IPS-15b (cell line): ENCODE data around the gene CPEB4.

Source experiments
- H3K27me3 ChIP-seq: one replicate; pipeline ENCODE4 v1.6.1; 2013; ENCODE audit warnings: low read length; ENCODE audit not compliant: control insufficient read depth, insufficient read depth
- H3K36me3 ChIP-seq: one replicate; pipeline ENCODE4 v1.6.1; 2013; ENCODE audit warnings: low read length; ENCODE audit not compliant: control insufficient read depth, insufficient read depth
- H3K4me1 ChIP-seq: one replicate; pipeline ENCODE4 v1.6.1; 2013; ENCODE audit warnings: mild to moderate bottlenecking, low read length; ENCODE audit not compliant: control insufficient read depth, insufficient read depth
- H3K4me3 ChIP-seq: one replicate; pipeline ENCODE4 v1.5.1; 2013; ENCODE audit warnings: low read depth, low read length
- H3K9ac ChIP-seq: one replicate; pipeline ENCODE4 v1.6.1; 2013; ENCODE audit warnings: low read depth, mild to moderate bottlenecking, low read length
- H3K9me3 ChIP-seq: one replicate; pipeline ENCODE4 v1.6.1; 2013; ENCODE audit warnings: mild to moderate bottlenecking, low read length; ENCODE audit not compliant: control insufficient read depth, insufficient read depth

Gene CPEB4

GRCh38 chr5:173944511-173944910 lies 56.4 kb downstream of the CPEB4 start:
- Histone ChIP-seq H3K27me3 (no peaks in the 10 kb centered on the region), H3K9ac (no peak overlapping the region), H3K4me1 (peaks cover 34% of the 10 kb centered on the region), H3K4me3 (no peak overlapping the region), H3K36me3 (no peaks in the 10 kb centered on the region), H3K9me3 (no peaks in the 10 kb centered on the region)

GRCh38 chr5:173945160-173945559 lies 57.0 kb downstream of the CPEB4 start:
- Histone ChIP-seq H3K4me3 (no peak overlapping the region), H3K9ac (no peak overlapping the region), H3K36me3 (no peaks in the 10 kb centered on the region), H3K9me3 (no peaks in the 10 kb centered on the region), H3K27me3 (no peaks in the 10 kb centered on the region), H3K4me1 (peaks cover 30% of the 10 kb centered on the region)

DNA sequence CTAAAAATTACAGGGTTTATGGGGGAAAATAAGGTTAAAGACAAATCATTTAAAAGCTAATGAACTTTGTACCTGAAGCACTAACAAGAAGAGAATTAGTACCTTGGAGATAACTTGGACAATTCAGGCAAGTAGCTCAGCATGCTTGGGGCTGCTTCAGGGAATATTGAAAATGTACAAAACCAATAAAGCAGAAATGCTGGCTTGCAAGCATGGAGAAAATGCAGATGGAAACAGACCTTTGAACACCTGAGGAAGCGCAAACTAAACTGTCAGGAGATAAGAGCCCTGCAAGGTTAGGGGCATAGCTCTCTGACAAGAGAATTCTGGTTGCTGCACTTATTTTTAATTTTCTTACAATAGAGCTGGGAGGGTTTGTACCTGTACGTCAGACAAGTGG lies 58.2 kb downstream of the CPEB4 start:
- H3K9ac ChIP-seq = no peak overlapping the region

DNA sequence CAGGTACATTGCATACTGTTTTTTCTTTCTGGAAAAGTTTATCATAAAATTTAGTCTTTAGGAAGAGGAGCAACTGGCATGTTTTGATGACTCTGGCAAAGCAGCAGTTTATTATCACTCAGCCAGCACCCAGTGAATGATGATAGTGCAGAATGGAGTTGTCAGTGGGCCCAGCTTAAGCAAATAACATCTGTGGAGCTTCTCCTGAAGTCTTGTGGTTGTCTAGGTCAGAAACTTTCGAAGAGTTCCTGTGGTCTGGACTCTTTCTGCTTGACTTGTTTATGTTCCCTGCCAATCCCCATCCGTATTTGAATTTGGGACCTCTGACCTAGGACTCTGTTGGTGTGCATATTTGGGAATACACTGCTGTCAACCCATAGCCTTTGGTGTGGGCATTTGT lies 62.7 kb downstream of the CPEB4 start:
- H3K36me3 ChIP-seq = peaks cover 4% of the 10 kb centered on the region
- no peaks in the 10 kb centered on the region for H3K4me1 ChIP-seq
- no peak overlapping the region for H3K4me3 ChIP-seq
- no peaks in the 10 kb centered on the region for H3K27me3 ChIP-seq
- no peaks in the 10 kb centered on the region for H3K9me3 ChIP-seq
- no peak overlapping the region for H3K9ac ChIP-seq

More for the DNA sequence above, 58.2 kb downstream of the CPEB4 start:
- no peaks in the 10 kb centered on the region for H3K9me3 ChIP-seq
- H3K27me3 ChIP-seq = no peaks in the 10 kb centered on the region
- H3K36me3 ChIP-seq = no peaks in the 10 kb centered on the region
- no peak overlapping the region for H3K4me3 ChIP-seq
- H3K4me1 ChIP-seq = peaks cover 20% of the 10 kb centered on the region

GRCh38 chr5:173953528-173954090 lies 65.5 kb downstream of the CPEB4 start:
- Histone ChIP-seq H3K4me1 (no peaks in the 10 kb centered on the region), H3K27me3 (no peaks in the 10 kb centered on the region), H3K9me3 (no peaks in the 10 kb centered on the region), H3K4me3 (no peak overlapping the region), H3K36me3 (peaks cover 4% of the 10 kb centered on the region), H3K9ac (no peak overlapping the region)

DNA sequence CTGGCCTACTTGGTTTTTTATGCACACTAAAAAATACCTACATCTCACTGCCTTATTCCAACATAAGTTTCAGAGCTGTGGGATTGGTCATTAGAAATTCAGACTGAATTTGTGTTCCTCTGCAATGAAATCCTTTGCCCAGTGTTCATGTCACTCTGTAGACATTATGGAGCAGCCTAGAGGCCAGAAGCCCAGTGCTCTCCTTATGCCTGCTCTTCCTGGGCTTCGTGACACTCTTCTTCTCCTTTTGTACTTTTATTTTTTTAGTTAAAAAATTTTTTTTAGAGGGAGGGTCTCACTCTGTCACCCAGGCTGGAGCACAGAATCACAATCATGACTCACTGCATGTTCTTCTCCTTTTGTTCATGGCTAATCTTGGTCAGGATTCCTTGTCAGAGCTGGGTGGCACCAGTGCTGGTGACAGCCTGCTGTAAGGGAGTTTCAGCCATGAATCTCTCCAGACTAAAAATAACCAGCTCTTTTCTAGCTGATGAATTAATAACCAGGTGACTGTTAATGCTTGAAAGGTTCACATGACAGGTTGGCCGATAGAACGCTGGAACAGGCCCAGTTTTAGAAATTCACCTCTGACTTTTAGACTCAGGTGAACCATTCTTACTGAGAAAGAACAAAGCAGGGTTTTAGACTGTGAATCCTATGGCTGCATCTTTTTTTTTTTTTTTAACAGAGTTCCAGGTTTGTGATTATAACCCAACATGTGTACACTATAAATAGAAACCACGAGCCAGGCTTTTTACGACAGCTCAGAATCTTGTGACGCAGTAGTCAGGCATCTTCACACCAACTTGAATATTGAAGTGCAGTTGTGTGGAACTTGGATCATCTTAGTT lies 66.7 kb downstream of the CPEB4 start:
- Histone ChIP-seq H3K4me1 (no peaks in the 10 kb centered on the region), H3K9me3 (no peaks in the 10 kb centered on the region), H3K9ac (no peak overlapping the region), H3K36me3 (peaks cover 4% of the 10 kb centered on the region), H3K27me3 (no peaks in the 10 kb centered on the region), H3K4me3 (no peak overlapping the region)

DNA sequence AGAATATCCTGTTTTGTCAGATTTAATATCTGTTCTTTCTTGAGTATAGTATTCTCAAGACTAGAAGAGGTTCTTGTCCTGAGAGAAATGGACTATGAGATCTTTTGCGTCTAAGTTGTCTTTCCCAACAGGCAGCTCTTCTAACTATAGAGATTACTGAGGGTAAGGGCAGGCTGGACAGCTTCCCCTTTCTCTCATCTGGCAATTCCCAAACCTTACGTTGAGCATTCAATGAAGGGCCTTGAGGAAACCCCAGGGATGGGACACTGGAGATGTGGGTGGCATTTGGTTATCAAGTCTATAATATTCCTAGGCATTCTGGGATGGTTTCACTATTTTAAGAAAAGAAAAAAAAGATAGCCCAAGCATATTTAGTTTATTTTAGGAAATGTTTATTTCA lies 72.8 kb downstream of the CPEB4 start:
- no peak overlapping the region for H3K4me3 ChIP-seq
- no peak overlapping the region for H3K9ac ChIP-seq
- peaks cover 14% of the 10 kb centered on the region for H3K4me1 ChIP-seq
- H3K36me3 ChIP-seq = no peaks in the 10 kb centered on the region
- H3K9me3 ChIP-seq = no peaks in the 10 kb centered on the region
- no peaks in the 10 kb centered on the region for H3K27me3 ChIP-seq

GRCh38 chr5:173961418-173961817 lies 73.3 kb downstream of the CPEB4 start:
- Histone ChIP-seq H3K36me3 (no peaks in the 10 kb centered on the region), H3K27me3 (no peaks in the 10 kb centered on the region), H3K9ac (no peak overlapping the region), H3K4me1 (peaks cover 14% of the 10 kb centered on the region), H3K4me3 (no peak overlapping the region), H3K9me3 (no peaks in the 10 kb centered on the region)

GRCh38 chr5:173962436-173962972 lies 74.4 kb downstream of the CPEB4 start:
- Histone ChIP-seq H3K4me1 (peaks cover 17% of the 10 kb centered on the region), H3K9ac (no peak overlapping the region), H3K36me3 (no peaks in the 10 kb centered on the region), H3K27me3 (no peaks in the 10 kb centered on the region), H3K9me3 (no peaks in the 10 kb centered on the region), H3K4me3 (no peak overlapping the region)

DNA sequence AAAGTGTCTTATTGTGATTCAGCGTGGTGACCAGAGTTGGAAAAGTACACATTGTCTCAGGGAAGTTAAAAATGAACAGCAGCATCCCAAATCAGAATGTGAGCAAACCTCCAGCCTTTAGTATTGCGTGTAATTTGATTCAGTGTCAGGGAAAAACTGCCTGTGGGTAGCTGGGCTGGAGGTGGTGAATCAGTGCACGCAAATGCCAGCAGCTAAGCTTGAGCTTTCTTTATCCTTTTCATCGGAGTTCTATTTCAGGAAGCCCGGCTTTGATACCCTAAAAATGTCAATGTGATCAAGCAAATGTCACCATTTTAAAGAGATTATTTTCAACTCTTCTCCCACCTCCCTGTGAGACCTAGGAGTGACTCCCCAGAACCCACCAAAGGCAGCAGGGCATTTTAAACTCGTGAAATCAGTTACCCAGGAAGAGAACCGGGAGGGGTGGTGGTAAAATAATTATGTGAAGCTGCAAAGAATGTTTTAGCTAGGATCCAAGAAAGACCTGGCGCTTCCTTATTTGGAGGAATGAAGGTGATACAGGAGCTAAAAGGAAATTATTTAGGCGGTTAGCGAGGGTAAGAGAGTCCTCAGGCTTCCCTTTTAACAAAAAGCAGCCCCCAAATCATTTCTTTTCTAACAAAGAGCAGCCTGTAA lies 75.2 kb downstream of the CPEB4 start:
- Histone ChIP-seq H3K9ac (peak overlapping the region; percentile 86), H3K4me1 (peaks cover 23% of the 10 kb centered on the region), H3K9me3 (no peaks in the 10 kb centered on the region), H3K27me3 (no peaks in the 10 kb centered on the region), H3K36me3 (no peaks in the 10 kb centered on the region), H3K4me3 (peak overlapping the region; percentile 48)

GRCh38 chr5:173963867-173964441 lies 75.8 kb downstream of the CPEB4 start:
- peaks cover 27% of the 10 kb centered on the region for H3K4me1 ChIP-seq
- H3K4me3 ChIP-seq = peak overlapping the region; percentile 48
- no peaks in the 10 kb centered on the region for H3K27me3 ChIP-seq
- H3K9ac ChIP-seq = peak overlapping the region; percentile 86
- no peaks in the 10 kb centered on the region for H3K9me3 ChIP-seq
- no peaks in the 10 kb centered on the region for H3K36me3 ChIP-seq
